Kidney capillary endothelial cell (primary cell): Measurements from ENCODE around the gene STPG4.
"Not testable (repeated sequence)": the region's sequence is repeated elsewhere in the genome, so short reads cannot be mapped to it uniquely, and the experiment has no call there.

Source experiments
- DNase-seq: peaks from one replicate; pipeline ENCODE4 v3.0.0-alpha.2; 2018; ENCODE audit warnings: low spot score

The STPG4 gene

DNA sequence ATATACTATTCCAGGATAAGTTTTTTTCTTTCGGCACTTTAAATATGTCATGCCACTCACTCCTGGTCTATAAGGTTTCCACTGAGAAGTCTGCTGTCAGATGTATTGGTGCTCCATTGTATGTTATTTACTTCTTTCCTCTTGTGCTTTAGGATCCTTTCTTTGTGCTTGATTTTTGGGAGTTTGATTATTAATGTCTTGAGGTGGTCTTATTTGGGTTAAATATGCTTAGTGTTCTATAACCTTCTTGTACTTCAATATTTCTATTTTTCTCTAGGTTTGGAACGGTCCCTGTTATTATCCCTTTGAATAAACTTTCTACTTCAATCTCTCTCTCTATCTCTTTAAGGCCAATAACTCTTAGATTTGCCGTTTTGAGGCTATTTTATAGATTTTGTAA, 28.3 kb downstream of the STPG4 start:
- DNase-seq = no peak

DNA sequence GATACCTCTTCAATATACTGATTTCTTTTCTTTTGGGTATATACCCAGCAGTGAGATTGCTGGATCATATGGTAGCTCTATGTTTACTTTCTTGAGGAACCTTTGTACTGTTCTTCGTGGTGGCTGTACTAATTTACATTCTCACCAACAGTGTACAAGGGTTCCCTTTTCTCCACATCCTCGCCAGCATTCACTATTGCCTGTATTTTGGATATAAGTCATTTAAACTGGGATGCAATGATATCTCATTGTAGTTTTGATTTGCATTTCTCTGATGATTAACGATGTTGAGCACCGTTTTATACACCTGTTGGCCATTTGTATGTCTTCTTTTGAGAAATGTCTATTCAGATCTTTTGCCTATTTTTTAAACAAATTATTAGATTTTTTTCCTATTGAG, 30.4 kb downstream of the STPG4 start:
- not testable (repeated sequence) for DNase-seq

DNA sequence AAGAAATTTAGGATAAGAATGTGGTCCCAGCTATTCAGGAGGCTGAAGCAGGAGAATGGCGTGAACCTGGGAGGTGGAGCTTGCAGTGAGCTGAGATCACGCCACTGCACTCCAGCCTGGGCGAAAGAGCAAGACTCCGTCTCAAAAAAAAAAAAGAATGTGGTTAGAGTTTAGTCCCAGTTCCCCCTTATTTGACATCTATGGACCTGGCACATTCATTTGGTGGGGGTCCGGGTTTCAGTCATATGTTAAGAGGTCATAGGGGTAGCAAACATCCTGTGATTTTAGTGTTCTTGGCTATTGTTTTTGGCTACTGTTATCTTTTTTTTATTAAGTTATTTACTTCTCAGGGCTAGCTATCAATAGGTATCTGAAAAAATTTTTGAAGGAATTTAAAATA, 34.7 kb downstream of the STPG4 start:
- not testable (repeated sequence) for DNase-seq

DNA sequence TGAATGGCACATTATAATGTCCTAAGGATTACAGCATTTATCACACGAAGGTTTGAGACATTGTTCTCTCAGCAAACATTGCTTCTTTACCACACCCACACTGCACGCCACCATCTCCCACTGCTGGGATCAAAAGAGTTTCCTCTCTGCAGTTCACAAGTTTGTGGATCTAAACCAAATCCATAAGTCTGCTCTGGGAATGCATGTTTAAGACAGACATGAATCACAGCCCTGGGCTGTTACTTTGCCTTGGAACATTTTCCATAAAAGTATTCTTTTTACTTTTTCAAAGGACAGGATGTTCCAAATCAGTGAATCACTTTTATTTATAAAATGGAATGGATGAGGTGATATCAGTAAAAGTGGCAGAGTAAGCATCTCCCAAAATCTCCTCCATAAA, 36.1 kb downstream of the STPG4 start:
- peak; percentile 77 for DNase-seq

DNA sequence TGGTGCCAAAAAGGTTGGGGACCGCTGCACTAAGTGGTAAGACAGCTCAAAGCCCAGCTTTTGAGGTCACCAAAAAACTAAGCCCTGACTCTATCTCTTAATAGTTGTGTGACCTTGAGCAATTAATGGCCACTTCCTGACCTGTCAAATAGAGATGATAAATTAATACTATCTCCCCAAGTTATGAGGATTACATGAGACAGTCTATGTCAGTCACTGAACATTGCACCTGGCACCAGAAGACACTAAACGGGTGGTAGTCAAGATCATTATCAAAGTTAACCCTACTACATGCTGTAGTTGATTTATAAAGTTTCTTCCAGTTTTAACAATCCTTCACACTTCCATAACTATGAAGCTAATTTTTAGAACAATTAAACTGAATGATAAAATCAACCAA, 36.5 kb downstream of the STPG4 start:
- no peak for DNase-seq

DNA sequence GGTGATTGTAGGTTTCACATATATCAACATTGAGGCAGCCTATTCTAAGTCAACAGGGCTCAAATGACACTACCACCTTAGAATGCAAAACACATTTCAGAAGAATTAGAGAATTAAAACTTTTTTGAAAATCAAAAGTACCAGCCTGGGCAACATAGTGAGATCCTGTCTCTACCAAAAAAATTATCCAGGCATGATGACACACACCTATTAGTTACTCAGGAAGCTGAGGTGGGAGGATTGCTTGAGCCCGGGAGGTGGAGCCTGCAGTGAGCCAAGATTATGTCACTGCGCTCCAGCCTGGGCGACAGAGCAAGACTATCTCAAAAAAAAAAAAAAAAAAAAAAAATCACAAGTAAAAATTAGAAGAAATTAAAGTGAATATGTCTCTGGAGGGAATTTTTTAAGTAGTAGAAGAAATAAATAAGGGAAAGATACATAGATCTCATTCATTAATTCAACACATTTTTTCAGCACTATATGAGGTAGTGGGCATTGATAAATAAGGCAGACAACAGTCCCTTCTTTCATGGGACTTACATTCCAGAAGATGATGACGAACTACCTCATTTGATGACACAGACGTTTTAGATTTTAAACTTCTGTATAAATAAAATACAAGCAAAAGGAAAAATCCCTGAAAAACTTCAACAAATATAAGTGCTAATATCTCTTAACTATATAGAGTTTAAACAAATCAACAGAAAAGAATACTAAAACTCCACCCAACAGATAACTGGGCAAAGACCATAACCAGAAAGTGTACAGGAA, 42.3 kb downstream of the STPG4 start:
- no peak for DNase-seq

DNA sequence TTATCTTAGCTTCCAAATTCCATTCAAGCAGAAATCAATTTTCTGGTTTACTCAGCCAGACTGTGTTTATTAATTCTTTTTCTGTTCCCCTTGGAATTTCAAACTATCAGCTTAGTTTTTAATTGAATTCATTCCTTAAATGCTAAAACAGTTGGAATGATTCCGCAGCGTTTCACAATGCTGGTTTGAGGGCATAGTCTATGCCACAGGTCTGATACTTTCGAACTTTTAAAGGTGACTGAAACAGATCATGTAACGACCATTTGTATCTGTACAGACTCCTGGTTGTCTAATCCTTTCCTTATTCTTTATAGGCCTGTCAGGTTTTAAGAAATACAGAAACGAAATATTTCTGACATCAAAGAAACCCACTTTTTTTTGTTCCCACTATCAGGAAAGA, 45.4 kb downstream of the STPG4 start:
- DNase-seq = no peak

DNA sequence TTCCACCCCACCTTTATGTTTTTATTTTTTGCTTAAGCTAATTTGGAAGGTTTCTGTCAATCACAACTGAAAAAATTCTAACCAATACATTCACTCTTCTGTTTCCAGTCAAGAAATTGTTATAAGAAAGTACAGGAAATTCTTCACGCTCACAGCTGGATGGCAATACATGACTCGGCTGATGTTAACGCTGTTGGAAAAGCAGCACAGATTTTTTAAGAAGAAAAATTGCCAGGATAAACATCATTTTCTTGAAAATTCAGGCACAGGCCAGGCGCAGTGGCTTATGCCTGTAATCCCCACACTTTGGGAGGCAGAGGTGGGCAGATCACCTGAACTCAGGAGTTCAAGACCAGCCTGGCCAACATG, 46.1 kb downstream of the STPG4 start:
- no peak for DNase-seq

DNA sequence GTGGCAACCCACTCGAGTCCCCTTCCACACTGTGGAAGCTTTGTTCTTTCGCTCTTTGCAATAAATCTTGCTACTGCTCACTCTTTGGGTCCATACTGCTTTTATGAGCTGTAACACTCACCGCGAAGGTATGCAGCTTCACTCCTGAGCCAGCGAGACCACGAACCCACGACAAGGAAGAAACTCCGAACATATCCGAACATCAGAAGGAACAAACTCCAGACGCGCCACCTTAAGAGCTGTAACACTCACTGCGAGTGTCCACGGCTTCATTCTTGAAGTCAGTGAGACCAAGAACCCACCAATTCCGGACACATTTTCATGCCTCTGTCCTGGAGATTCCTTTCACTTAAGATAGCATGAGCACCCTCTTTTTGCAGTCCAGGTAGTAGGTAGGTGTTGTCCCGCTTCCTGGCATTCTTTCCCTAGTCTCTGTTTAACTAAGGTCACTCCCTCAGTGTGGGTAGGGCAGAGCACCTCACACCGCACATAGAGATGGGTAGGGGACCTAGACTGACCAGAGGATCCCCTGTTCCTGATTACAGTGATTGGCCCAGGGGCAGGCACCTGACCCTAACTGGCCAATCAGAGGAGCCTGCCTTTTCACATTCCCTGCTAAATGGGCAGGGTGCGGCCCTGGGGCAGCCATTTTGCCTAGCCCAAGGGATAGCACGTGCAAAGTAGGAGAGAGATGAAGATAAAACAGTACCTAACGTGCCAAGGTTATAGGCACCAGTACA, 46.7 kb downstream of the STPG4 start:
- not testable (repeated sequence) for DNase-seq

DNA sequence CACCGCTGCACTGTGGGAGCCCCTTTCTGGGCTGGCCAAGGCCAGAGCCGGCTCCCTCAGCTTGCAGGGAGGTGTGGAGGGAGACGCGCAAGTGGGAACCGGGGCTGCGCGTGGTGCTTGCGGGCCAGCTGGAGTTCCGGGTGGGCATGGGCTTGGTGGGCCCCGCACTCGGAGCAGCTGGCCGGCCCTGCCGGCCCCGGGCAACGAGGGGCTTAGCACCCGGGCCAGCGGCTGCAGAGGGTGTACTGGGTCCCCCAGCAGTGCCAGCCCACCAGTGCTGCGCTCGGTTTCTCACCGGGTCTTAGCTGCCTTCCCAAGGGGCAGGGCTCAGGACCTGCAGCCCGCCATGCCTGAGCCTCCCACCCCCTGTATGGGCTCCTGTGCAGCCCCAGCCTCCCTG, 47.9 kb downstream of the STPG4 start:
- not testable (repeated sequence) for DNase-seq

DNA sequence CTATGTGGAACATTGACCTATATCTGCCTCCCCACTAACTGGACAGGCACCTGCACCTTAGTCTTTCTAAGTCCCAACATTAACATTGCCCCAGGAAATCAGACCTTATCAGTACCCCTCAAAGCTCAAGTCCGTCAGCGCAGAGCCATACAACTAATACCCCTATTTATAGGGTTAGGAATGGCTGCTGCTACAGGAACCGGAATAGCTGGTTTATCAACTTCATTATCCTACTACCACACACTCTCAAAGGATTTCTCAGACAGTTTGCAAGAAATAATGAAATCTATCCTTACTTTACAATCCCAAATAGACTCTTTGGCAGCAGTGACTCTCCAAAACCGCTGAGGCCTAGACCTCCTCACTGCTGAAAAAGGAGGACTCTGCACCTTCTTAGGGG, 48.9 kb downstream of the STPG4 start:
- not testable (repeated sequence) for DNase-seq

DNA sequence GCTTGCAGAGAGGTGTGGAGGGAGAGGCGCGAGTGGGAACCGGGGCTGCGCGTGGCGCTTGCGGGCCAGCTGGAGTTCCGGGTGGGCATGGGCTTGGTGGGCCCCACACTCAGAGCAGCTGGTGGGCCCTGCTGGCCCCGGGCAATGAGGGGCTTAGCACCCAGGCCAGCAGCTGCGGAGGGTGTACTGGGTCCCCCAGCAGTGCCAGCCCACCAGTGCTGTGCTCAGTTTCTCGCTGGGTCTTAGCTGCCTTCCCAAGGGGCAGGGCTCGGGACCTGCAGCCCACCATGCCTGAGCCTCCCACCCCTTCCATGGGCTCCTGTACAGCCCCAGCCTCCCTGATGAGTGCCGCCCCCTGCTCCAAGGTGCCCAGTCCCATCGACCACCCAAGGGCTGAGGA, 55.4 kb downstream of the STPG4 start:
- not testable (repeated sequence) for DNase-seq

DNA sequence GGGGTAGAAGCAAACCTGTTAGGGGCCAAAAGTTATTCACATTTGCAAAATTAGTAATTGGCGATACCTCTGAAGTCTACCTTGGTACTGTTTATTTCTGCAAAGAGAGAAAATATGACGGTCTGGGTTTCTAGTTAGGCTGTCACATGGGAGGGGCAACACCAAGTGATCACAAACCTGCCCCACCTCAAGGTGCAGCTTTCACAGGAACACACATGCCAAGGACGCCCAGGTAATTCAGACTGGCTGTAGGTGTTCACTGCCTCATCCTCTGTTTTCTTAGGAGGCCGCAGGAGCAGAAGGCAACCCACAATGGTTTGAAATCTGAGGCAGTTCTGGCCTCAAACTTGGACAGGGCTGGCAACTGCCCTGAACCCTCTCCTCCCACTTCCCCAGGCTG, 56.2 kb downstream of the STPG4 start:
- no peak for DNase-seq

DNA sequence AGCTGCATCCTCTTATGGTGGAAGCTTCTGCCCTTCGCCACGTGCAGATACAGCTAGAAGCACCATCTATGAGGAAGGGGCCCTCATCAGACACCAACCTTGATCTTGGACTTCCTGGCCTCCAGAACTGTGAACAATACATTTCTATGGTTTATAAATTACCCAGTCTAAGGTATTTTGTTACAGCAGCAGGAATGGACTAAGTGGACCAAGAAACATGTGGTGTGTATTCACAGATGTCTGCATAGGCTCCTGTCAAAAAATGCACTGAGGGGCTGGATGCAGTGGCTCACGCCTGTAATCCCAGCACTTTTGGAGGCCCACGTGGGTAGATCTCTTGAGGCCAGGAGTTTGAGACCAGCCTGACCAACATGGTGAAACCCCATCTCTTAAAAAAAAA, 57.5 kb downstream of the STPG4 start:
- no peak for DNase-seq

DNA sequence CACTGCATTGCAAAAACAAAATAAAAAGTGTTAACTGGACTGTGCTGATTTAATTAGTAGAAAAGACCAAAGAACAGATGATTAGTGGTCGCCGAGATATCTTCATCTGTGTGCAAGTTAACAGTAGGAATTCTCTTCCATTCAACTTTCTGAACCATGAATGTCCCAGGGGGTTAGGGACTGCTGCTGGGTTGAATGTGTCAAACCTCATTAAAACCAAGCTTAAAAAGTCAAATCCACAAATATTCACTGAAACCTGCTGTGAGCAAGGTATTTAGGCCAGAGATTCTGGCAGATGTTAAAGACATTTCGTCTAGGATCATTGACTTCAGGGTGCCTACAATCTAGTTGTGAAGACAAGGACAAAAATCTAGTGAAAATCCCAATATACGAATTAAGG, 58.7 kb downstream of the STPG4 start:
- no peak for DNase-seq

DNA sequence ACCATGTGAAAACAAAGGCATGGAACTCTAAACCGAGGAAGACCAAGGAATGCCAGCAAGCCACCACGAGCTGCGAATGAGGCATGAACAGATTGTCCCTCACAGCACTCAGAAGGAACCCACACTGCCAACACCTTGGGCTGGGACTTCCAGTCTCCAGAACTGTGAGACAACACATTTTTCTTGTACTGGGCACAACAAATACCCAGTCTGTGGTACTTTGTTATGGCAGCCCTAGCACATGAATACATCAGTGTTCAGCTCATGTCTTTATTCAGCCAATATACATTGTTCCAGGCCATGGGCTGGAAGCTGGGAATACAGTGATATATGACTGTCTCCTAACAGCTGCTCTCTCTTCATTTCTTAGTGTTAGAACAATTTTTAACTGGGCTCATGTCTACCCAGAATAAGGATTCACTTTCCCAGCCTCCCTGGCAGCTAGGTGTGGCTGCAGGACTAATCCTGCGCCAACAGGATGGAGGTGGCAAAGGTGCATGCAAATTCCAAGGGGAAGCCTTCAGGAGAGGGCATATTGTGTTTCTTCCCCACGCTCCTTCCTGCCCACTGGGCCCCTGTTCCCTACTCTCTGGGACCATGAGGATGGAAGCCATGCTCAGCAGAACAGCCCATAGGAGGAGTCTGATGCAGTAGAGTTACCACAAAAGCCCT, 59.6 kb downstream of the STPG4 start:
- DNase-seq = no peak

DNA sequence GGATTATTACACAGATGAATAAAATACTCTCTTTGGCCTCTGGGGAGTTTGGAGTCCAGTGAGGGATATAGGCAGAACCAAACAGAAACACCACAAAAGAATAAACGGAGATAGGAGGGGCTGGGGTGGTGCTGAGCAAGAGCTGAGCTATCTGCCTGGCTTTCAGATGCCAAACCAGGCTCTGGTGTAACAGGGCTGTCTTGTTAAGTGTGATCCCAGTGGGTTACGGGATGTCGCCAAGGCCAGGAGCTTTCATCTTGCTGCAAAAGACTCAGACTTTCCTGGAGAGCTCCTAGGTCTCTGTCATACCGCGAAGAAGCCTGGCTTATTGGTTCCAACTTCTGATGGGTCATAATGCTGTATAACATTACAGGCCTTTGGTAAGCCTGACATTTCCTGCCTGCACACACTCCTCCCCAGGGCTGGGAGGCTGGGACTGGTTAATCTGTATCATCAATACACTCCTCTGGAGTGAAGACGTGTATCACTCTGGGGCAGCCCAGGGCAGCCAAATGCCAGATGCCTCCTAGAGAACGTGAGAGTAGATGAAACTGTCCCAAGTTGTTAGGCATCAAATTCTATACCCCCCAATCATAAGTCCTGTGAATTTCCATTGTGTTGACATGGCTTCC, 60.5 kb downstream of the STPG4 start:
- DNase-seq = no peak

DNA sequence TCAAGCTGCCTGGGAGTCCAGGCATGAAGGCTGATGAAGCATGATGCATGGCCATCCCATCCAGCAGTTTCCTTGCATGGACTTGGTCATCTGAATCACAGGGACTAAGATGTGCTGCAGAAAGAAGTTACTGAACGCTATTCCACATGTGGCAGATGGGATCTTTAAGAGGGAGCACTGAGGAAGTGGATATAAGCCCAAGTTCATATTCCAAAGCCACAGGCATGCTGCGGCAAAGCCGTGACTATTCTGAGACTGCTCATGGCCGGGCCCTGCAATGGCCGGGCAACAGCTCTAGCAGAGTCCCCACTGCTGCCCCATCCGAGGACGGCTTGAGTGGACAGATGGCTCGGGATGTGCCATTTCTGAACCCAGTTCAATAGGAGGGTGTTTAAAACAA, 61.5 kb downstream of the STPG4 start:
- no peak for DNase-seq

DNA sequence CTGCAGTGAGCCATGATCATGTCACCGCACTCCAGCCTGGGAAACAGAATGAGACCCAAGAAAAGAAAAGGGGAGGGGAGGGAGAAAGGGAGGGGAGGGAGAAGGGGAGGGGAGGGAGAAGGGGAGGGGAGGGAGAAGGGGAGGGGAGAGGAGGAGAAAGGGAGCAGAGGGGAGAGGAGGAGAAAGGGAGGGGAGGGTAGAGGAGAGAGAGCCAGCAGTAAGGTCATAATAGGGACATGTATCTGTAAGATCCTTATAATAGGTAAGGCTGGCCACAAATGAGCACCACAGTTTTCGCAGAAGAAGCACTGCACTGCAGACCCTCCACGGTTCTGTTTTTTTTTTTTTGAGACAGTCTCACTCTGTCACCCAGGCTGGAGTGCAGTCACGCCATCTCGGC, 62.6 kb downstream of the STPG4 start:
- DNase-seq = no peak

DNA sequence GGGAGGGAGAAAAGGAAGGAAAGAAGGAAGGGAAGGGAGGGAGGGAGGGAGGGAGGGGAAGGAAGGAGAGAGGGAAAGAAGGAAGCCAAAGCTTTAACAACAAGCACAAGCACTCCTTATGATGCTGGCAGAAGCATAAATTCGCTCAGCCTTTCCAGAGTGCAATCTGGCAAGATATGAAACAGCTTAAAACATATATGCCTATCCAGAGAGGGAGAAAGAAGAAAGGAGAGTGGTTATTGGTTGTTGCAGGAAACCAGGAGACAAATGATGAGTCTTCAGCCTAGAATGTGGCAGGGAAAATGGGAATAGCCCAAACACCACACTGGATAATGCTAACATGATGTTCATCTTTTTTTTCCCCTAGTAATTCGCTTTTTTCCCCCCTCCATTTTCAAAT, 64.0 kb downstream of the STPG4 start:
- DNase-seq = no peak

DNA sequence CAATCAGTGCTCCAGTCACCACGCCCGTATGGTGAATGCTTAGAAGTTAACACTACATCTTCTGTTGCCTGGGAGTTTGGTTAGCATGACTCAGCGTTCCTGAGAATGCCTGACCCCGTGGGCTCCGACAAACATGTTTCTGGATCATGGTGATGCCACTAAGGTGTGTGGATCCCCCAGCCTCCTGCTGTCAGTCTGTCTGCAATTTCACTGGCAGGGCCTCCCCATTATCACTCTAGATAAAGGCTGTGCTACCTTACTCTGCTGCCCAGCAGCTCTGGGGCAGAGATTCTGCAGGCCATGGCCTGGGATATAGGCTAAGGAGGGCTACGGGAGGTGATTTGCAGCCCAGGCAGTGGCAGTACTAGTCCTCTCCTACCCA, 66.0 kb downstream of the STPG4 start:
- DNase-seq = no peak

DNA sequence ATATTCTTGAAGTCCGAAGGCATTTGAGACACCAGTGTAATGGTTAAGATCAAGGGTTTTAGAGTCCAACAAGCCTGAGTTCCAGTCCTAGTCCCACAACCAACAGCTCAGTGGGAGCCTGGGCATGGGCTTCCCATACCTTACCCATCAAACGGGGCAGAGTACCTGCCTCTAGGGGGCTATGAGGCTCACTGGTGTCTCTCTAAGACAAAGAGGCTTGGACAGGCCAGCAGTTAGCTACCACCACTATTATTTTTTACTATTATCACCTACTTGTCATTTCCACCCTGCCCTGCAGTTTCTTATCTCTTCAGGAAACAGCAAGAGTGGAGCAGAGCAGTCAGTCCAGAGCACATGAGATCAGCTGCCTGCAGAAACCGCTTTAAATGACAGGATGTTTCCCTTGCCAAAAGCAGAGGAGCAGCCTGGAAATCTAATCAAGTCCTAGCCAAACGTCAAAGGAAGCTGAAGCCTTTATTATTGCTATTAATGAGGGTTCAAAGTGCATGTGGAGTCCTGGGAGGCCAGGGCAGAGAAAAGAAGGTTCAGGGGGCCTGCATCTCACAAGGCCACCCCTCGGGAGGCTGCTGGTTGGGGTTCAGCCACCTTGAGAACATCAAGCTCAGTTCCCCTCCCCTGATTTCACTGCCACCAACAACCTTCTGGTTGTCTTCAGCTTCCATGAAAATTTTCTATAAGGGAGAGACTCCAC, 66.6 kb downstream of the STPG4 start:
- DNase-seq = peak; percentile 48
